A673 (cell line): ENCODE data around the gene TTC12.

Experiments used
- EZH2 ChIP-seq: fragments of 200-600 bp; sonication (generic); IDR thresholded peaks from 2 replicates; pipeline ENCODE4 v1.6.1; 2017; ENCODE audit warnings: borderline replicate concordance, low read depth, mild to moderate bottlenecking, mixed read lengths, antibody characterized with exemption, low read length; ENCODE audit not compliant: poor library complexity, severe bottlenecking
- TF ChIP-seq, protein P1 (sequence below): fragments of 300-800, 200-600 bp; sonication (generic); conservative IDR thresholded peaks from 2 replicates; pipeline ENCODE4 v1.5.1; 2017; ENCODE audit warnings: low read depth, mild to moderate bottlenecking, antibody characterized with exemption, low read length, moderate library complexity, mixed read lengths

DNA sequence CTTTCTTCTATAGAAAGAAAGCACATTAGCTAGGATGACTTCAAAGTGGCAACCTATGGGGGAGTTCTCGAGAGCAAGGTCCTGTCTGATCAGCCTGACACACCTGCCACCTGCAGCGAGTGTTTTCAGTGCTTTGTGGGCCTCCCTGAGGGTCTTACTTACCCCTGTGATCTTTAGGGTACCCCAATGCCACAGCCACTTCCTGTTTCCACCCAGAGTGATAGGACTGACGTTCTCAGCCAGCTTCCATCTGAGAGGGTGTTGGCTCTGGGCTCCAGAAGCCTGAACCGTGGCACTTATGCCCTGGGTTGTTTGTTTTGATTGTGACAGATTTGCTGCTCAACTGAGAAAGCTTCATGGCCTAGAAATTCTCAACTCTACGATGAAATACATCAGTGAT lies 51.5 kb downstream of the TTC12 start:
- TF ChIP-seq, protein P1, sequence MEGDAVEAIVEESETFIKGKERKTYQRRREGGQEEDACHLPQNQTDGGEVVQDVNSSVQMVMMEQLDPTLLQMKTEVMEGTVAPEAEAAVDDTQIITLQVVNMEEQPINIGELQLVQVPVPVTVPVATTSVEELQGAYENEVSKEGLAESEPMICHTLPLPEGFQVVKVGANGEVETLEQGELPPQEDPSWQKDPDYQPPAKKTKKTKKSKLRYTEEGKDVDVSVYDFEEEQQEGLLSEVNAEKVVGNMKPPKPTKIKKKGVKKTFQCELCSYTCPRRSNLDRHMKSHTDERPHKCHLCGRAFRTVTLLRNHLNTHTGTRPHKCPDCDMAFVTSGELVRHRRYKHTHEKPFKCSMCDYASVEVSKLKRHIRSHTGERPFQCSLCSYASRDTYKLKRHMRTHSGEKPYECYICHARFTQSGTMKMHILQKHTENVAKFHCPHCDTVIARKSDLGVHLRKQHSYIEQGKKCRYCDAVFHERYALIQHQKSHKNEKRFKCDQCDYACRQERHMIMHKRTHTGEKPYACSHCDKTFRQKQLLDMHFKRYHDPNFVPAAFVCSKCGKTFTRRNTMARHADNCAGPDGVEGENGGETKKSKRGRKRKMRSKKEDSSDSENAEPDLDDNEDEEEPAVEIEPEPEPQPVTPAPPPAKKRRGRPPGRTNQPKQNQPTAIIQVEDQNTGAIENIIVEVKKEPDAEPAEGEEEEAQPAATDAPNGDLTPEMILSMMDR = no peak
- no peak for TF ChIP-seq EZH2
